K562 (cell line): Measurements from ENCODE around the gene RAB7A. TPM values are rescaled to one million over a fixed set of nuclear protein-coding genes. Genes with fewer than 3 reads are reported as not detected.

Source experiments
- ATAC-seq: fragments of 200-7000 bp; cut with Tn5 transposase; 3 replicates; pipeline ENCODE4 v1.9.1; 2020; ENCODE audit warnings: moderate library complexity
- BruUV-seq: library from RNA; stranded (reverse); fragments of 400-500 nt; replicated peaks from 2 replicates; lab custom pipeline; 2021; lab: Mats Ljungman, UMichigan
- CTCF ChIA-PET: fragments of 300-600 bp; formaldehyde crosslinking; extraction: SDS; loops from one replicate; lab custom pipeline; 2021; ENCODE audit warnings: low intra/inter-chr PET ratio; lab: Yijun Ruan, JAX
- POLR2A ChIA-PET: fragments of 300-600, 350-650 bp; sonication (Branson Sonifier 250); formaldehyde crosslinking; extraction: SDS; loops from one replicate; lab custom pipeline; 2021; ENCODE audit warnings: antibody characterized with exemption, inconsistent platforms; lab: Yijun Ruan, JAX
- DNase-seq, 4 experiments: peaks; one replicate each; pipeline versions ENCODE4 v3.0.0 to v3.0.0-alpha.2; 2011 to 2018; ENCODE audit warnings: low spot score in 3 of 4, mixed read lengths in 3 of 4; ENCODE audit errors: extremely low read depth in 1 of 4
- FAIRE-seq: peaks from 2 replicates; lab custom pipeline; 2011; peaks lifted over from hg19 to GRCh38; lab: Jason Lieb, UNC
- H2AFZ ChIP-seq: 2 replicates; pipeline ENCODE4 v1.6.0; 2011; ENCODE audit warnings: low read depth, low read length, control low read depth, inconsistent platforms
- H3K27ac ChIP-seq: fragments of 200-600 bp; 3 replicates; pipeline ENCODE4 v1.8.0; 2011; ENCODE audit warnings: low read depth, mild to moderate bottlenecking, control low read depth, inconsistent platforms, low read length, moderate library complexity, mixed read lengths; ENCODE audit errors: extremely low read depth
- H3K27me3 ChIP-seq, 2 experiments: fragments of 300-600 bp in 1 of 2; 2 replicates in 1 of 2; 3 replicates in 1 of 2; pipeline versions ENCODE4 v1.6.0 to v1.8.0; 2011; ENCODE audit warnings: inconsistent platforms in 2 of 2, low read length in 2 of 2, mild to moderate bottlenecking in 1 of 2, mixed read lengths in 1 of 2, moderate library complexity in 1 of 2; ENCODE audit not compliant: control insufficient read depth in 2 of 2, insufficient read depth in 2 of 2
- H3K36me3 ChIP-seq: fragments of 300-600 bp; 3 replicates; pipeline ENCODE4 v1.8.0; 2011; ENCODE audit warnings: mild to moderate bottlenecking, low read length, inconsistent platforms; ENCODE audit not compliant: control insufficient read depth, insufficient read depth
- H3K4me1 ChIP-seq, 2 experiments: fragments of 200-600 bp in 1 of 2; replicated peaks in 1 of 2; 2 replicates in 1 of 2; 3 replicates in 1 of 2; pipeline versions ENCODE4 v1.5.1 to v1.8.0; 2011; ENCODE audit warnings: inconsistent platforms in 2 of 2, low read length in 2 of 2, mild to moderate bottlenecking in 1 of 2, mixed read lengths in 1 of 2, moderate library complexity in 1 of 2; ENCODE audit not compliant: control insufficient read depth in 2 of 2, insufficient read depth in 2 of 2
- H3K4me2 ChIP-seq: 2 replicates; pipeline ENCODE4 v1.6.1; 2011; ENCODE audit warnings: low read length, control low read depth, inconsistent platforms, mixed read lengths; ENCODE audit not compliant: insufficient read depth
- H3K4me3 ChIP-seq: fragments of 200-600 bp; sonication (generic), shearing (Covaris generic); 2 replicates; pipeline ENCODE4 v1.5.1; 2016; ENCODE audit warnings: control low read depth, inconsistent platforms
- H3K79me2 ChIP-seq: fragments of 200-600 bp; 3 replicates; pipeline ENCODE4 v1.8.0; 2011; ENCODE audit warnings: low read length, inconsistent platforms; ENCODE audit not compliant: control insufficient read depth, insufficient read depth
- H3K9ac ChIP-seq, 2 experiments: 2 replicates each; pipeline versions ENCODE4 v1.6.0 to v1.6.1; 2011; ENCODE audit warnings: low read depth in 2 of 2, low read length in 2 of 2, control low read depth in 1 of 2, inconsistent platforms in 1 of 2, mild to moderate bottlenecking in 1 of 2, mixed read lengths in 1 of 2; ENCODE audit not compliant: insufficient read depth in 1 of 2
- H3K9me1 ChIP-seq: one replicate; pipeline ENCODE4 v1.6.0; 2011; ENCODE audit warnings: inconsistent platforms, mild to moderate bottlenecking, low read length, moderate library complexity; ENCODE audit not compliant: control insufficient read depth, insufficient read depth
- H3K9me3 ChIP-seq: replicated peaks from 2 replicates; pipeline ENCODE4 v1.5.1; 2011; ENCODE audit warnings: low read depth, low read length, inconsistent platforms; ENCODE audit not compliant: control insufficient read depth, insufficient read depth
- H4K20me1 ChIP-seq: replicated peaks from 2 replicates; pipeline ENCODE4 v1.6.1; 2011; ENCODE audit warnings: low read length, inconsistent platforms, mixed read lengths; ENCODE audit not compliant: control insufficient read depth, insufficient read depth
- L3MBTL2 ChIP-seq: fragments of 450-650 bp; IDR thresholded peaks from 2 replicates; pipeline ENCODE4 v1.6.1; 2016; ENCODE audit warnings: mild to moderate bottlenecking, moderate library complexity
- MTA3 ChIP-seq: fragments of 450-650 bp; formaldehyde crosslinking; IDR thresholded peaks from 2 replicates; pipeline ENCODE4 v1.6.1; 2017; ENCODE audit warnings: mild to moderate bottlenecking, borderline replicate concordance
- TAL1 ChIP-seq: fragments of 450-650 bp; IDR thresholded peaks from 2 replicates; pipeline ENCODE4 v1.6.1; 2016; ENCODE audit warnings: mild to moderate bottlenecking
- TCF7L2 ChIP-seq: fragments of 150-350 bp; IDR thresholded peaks from 2 replicates; pipeline ENCODE4 v1.6.1; 2016; ENCODE audit warnings: low read depth, mild to moderate bottlenecking, low read length, moderate library complexity
- ZNF184 ChIP-seq: sonication (generic); formaldehyde crosslinking; IDR thresholded peaks from 2 replicates; pipeline ENCODE4 v1.5.0; 2020; ENCODE audit warnings: missing genetic modification reagents
- ZNF41 ChIP-seq: fragments of 250-450 bp; sonication (Bioruptor Pico); conservative IDR thresholded peaks from 2 replicates; pipeline ENCODE4 v1.4.0; 2020; ENCODE audit warnings: mild to moderate bottlenecking
- WGBS: fragments of 100-300 bp; shearing (Covaris generic); methylation state at CpG from one replicate; pipeline ENCODE4 v1.1.6; 2016; ENCODE audit warnings: low coverage, mixed read lengths; ENCODE audit not compliant: insufficient coverage; ENCODE audit errors: missing lambda C conversion rate; 5-methylcytosine and 5-hydroxymethylcytosine counted together
- in situ Hi-C: fragments of 300-500 bp; cut with MboI; formaldehyde crosslinking; loops from 4 replicates; pipeline ENCODE4 v1.15.0; 2018; ENCODE audit warnings: inconsistent platforms, mixed read lengths
- intact Hi-C: fragments of 100-400 bp; cut with micrococcal nuclease; formaldehyde crosslinking; loops from 2 replicates; pipeline ENCODE4 v1.14.2; 2022
- polyA plus RNA-seq, 8 experiments: library from polyadenylated mRNA; depleted of rRNA in 4 of 8; stranded (reverse) in 5 of 8; unstranded in 3 of 8; fragments of >200 nt; fragmentation: Nextera tagmentation in 2 of 8; fragmentation: Illumina TruSeq in 1 of 8; extraction: Ambion mirVana in 2 of 8; extraction: Trizol in 1 of 8; gene quantifications; 2 replicates each; pipeline versions ENCODE4 v1.2.1 to v1.2.3, GENCODE V29; 2011 to 2014; ENCODE audit warnings: inconsistent platforms in 1 of 8, missing spikeins in 1 of 8
- total RNA-seq, 7 experiments: library from RNA; depleted of rRNA in 6 of 7; stranded (reverse); fragments of >200 nt in 6 of 7; fragmentation: Illumina TruSeq in 2 of 7; extraction: Trizol in 2 of 7; gene quantifications; 2 replicates each; pipeline versions ENCODE4 v1.2.1 to v1.2.3, GENCODE V29; 2011 to 2021; ENCODE audit warnings: low replicate concordance in 1 of 7
- TF ChIP-seq, protein P1 (sequence below): IDR thresholded peaks from 2 replicates; pipeline ENCODE4 v1.6.1; 2016; ENCODE audit warnings: missing genetic modification characterization, missing compliant biosample characterization
- TF ChIP-seq, protein P2 (sequence below): fragments of 450-650 bp; IDR thresholded peaks from 2 replicates; pipeline ENCODE4 v1.7.1; 2018; ENCODE audit warnings: mild to moderate bottlenecking, low read depth; ENCODE audit not compliant: partially characterized antibody
- TF ChIP-seq, protein P3 (sequence below): fragments of 250-450 bp; sonication (Bioruptor Pico); IDR thresholded peaks from 2 replicates; pipeline ENCODE4 v1.4.0; 2020; ENCODE audit warnings: mild to moderate bottlenecking, moderate library complexity, borderline replicate concordance
- TF ChIP-seq, protein P4 (sequence below), 2 experiments: fragments of 200-800 bp in 1 of 2; sonication (Bioruptor generic) in 1 of 2; sonication (generic) in 1 of 2; formaldehyde crosslinking in 1 of 2; IDR thresholded peaks in 1 of 2; conservative IDR thresholded peaks in 1 of 2; 2 replicates each; pipeline versions ENCODE4 v1.5.0 to v1.6.1; 2016 to 2020; ENCODE audit warnings: missing compliant biosample characterization in 1 of 2, missing genetic modification characterization in 1 of 2, missing genetic modification reagents in 1 of 2
- TF ChIP-seq, protein P5 (sequence below): fragments of 250-450 bp; sonication (Bioruptor Pico); IDR thresholded peaks from 2 replicates; pipeline ENCODE4 v1.8.0; 2022; ENCODE audit warnings: inconsistent platforms, mild to moderate bottlenecking, moderate library complexity, borderline replicate concordance

Gene RAB7A
- total and polyA plus RNA-seq, 9 of the 15 experiments (the other 6 are each of a cell fraction or from before 2014, with no cell fraction given), result 30.9 to 204 (median 72.8) TPM

DNA sequence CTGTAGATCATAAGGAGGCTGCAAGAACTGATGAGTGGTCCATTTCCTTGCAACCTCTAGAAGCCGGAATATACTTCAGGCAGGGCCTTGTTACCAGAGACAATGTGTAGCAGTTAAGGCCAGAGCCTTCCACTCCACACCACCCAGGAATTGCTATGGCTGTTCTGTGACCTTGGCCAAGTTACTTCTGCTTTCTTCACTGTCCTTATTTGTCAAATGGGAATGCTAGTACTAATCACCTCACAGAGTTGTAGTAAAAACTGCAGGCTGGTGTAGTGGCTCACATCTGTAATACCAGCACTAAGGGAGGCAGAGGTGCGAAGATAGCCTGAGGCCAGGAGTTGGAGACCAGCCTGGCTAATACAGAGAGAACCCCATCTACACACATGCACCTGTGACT lies 46.6 kb upstream of the RAB7A start:
- no TSS peak for BruUV-seq
- peaks cover 4% of the 10 kb centered on the region; the same call in 1 of the 3 replicates for H3K79me2 ChIP-seq
- DNase-seq, result no peak
- no peaks in the 10 kb centered on the region for H3K9me1 ChIP-seq
- 80% methylated on average over 2 of the region's 2 CpGs for WGBS
- H3K27me3 ChIP-seq, result no peaks in the 10 kb centered on the region
- FAIRE-seq, result no peak
- intact Hi-C loops, result no loop called here
- peak overlapping the region; percentile 70 for H2AFZ ChIP-seq
- in situ Hi-C loops, result no loop called here
- H3K36me3 ChIP-seq, result no peaks in the 10 kb centered on the region
- no peak overlapping the region for H3K4me3 ChIP-seq
- ATAC-seq, result no peak
- peak overlapping the region in 1 of 2 experiments; percentile 61; a peak in 1 of 4 replicates for H3K9ac ChIP-seq
- no peaks in the 10 kb centered on the region for H4K20me1 ChIP-seq
- ChIA-PET POLR2A (interaction anchor here (1.4 to 1.7 kb wide), 2 partner anchors 11 to 121 kb away, joined by 4 to 7 read pairs; no protein-coding TSS in a partner anchor), CTCF (interaction anchor here (2.5 kb wide), 1 partner anchor 115 kb away, joined by 12 read pairs; no protein-coding TSS in a partner anchor)
- H3K9me3 ChIP-seq, result no peaks in the 10 kb centered on the region
- H3K4me1 ChIP-seq, result peaks cover 6 to 8% of the 10 kb centered on the region in 2 experiments; a peak in 4 of 5 replicates
- H3K4me2 ChIP-seq, result peak overlapping the region; percentile 21; the same call in 1 of the 2 replicates
- peak overlapping the region; percentile 55; the same call in 2 of the 3 replicates for H3K27ac ChIP-seq
- TF ChIP-seq, protein P1, sequence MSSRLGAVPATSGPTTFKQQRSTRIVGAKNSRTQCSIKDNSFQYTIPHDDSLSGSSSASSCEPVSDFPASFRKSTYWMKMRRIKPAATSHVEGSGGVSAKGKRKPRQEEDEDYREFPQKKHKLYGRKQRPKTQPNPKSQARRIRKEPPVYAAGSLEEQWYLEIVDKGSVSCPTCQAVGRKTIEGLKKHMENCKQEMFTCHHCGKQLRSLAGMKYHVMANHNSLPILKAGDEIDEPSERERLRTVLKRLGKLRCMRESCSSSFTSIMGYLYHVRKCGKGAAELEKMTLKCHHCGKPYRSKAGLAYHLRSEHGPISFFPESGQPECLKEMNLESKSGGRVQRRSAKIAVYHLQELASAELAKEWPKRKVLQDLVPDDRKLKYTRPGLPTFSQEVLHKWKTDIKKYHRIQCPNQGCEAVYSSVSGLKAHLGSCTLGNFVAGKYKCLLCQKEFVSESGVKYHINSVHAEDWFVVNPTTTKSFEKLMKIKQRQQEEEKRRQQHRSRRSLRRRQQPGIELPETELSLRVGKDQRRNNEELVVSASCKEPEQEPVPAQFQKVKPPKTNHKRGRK, result no peak
- TF ChIP-seq, protein P2, sequence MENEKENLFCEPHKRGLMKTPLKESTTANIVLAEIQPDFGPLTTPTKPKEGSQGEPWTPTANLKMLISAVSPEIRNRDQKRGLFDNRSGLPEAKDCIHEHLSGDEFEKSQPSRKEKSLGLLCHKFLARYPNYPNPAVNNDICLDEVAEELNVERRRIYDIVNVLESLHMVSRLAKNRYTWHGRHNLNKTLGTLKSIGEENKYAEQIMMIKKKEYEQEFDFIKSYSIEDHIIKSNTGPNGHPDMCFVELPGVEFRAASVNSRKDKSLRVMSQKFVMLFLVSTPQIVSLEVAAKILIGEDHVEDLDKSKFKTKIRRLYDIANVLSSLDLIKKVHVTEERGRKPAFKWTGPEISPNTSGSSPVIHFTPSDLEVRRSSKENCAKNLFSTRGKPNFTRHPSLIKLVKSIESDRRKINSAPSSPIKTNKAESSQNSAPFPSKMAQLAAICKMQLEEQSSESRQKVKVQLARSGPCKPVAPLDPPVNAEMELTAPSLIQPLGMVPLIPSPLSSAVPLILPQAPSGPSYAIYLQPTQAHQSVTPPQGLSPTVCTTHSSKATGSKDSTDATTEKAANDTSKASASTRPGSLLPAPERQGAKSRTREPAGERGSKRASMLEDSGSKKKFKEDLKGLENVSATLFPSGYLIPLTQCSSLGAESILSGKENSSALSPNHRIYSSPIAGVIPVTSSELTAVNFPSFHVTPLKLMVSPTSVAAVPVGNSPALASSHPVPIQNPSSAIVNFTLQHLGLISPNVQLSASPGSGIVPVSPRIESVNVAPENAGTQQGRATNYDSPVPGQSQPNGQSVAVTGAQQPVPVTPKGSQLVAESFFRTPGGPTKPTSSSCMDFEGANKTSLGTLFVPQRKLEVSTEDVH, result no peak
- TF ChIP-seq ZNF184 (CRISPR knock-in tag), result no peak
- 0 out of 2 replicates have a peak, but pooled peaks have one; percentile 15 for TF ChIP-seq L3MBTL2
- TF ChIP-seq, protein P3, sequence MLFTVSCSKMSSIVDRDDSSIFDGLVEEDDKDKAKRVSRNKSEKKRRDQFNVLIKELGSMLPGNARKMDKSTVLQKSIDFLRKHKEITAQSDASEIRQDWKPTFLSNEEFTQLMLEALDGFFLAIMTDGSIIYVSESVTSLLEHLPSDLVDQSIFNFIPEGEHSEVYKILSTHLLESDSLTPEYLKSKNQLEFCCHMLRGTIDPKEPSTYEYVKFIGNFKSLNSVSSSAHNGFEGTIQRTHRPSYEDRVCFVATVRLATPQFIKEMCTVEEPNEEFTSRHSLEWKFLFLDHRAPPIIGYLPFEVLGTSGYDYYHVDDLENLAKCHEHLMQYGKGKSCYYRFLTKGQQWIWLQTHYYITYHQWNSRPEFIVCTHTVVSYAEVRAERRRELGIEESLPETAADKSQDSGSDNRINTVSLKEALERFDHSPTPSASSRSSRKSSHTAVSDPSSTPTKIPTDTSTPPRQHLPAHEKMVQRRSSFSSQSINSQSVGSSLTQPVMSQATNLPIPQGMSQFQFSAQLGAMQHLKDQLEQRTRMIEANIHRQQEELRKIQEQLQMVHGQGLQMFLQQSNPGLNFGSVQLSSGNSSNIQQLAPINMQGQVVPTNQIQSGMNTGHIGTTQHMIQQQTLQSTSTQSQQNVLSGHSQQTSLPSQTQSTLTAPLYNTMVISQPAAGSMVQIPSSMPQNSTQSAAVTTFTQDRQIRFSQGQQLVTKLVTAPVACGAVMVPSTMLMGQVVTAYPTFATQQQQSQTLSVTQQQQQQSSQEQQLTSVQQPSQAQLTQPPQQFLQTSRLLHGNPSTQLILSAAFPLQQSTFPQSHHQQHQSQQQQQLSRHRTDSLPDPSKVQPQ (CRISPR knock-in tag), result no peak
- no peak for TF ChIP-seq TCF7L2
- no peak for TF ChIP-seq TAL1
- TF ChIP-seq ZNF41 (CRISPR knock-in tag), result no peak
- TF ChIP-seq, protein P4, sequence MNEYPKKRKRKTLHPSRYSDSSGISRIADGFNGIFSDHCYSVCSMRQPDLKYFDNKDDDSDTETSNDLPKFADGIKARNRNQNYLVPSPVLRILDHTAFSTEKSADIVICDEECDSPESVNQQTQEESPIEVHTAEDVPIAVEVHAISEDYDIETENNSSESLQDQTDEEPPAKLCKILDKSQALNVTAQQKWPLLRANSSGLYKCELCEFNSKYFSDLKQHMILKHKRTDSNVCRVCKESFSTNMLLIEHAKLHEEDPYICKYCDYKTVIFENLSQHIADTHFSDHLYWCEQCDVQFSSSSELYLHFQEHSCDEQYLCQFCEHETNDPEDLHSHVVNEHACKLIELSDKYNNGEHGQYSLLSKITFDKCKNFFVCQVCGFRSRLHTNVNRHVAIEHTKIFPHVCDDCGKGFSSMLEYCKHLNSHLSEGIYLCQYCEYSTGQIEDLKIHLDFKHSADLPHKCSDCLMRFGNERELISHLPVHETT (CRISPR knock-in tag; conservative IDR thresholded peaks at IDR 0.05 in 1 of 2, IDR thresholded peaks at IDR 0.05 in 1 of 2), result no peak
- TF ChIP-seq MTA3, result no peak
- TF ChIP-seq, protein P5, sequence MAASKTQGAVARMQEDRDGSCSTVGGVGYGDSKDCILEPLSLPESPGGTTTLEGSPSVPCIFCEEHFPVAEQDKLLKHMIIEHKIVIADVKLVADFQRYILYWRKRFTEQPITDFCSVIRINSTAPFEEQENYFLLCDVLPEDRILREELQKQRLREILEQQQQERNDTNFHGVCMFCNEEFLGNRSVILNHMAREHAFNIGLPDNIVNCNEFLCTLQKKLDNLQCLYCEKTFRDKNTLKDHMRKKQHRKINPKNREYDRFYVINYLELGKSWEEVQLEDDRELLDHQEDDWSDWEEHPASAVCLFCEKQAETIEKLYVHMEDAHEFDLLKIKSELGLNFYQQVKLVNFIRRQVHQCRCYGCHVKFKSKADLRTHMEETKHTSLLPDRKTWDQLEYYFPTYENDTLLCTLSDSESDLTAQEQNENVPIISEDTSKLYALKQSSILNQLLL, result no peak
